ENCODE measurements around the gene HNF1A.
"Not testable (repeated sequence)": the region's sequence is repeated elsewhere in the genome, so short reads cannot be mapped to it uniquely, and the experiment has no call there.

The HNF1A gene

DNA sequence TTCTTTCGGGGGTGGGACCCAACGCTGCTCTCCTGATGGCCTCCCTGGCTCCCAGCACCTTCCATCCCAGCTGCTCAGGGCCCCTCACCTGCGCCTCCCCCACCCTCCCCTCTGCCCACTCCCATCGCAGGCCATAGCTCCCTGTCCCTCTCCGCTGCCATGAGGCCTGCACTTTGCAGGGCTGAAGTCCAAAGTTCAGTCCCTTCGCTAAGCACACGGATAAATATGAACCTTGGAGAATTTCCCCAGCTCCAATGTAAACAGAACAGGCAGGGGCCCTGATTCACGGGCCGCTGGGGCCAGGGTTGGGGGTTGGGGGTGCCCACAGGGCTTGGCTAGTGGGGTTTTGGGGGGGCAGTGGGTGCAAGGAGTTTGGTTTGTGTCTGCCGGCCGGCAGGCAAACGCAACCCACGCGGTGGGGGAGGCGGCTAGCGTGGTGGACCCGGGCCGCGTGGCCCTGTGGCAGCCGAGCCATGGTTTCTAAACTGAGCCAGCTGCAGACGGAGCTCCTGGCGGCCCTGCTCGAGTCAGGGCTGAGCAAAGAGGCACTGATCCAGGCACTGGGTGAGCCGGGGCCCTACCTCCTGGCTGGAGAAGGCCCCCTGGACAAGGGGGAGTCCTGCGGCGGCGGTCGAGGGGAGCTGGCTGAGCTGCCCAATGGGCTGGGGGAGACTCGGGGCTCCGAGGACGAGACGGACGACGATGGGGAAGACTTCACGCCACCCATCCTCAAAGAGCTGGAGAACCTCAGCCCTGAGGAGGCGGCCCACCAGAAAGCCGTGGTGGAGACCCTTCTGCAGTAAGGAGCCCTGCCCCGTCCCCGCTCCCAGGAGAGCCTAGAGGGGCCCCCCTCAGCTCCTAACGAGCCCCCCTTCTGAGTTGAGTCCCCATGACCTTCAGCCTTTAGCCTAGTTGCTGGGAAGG lies at the start of gene HNF1A:
Gene HNF1A (plus strand): TSS at position 248 of the 924 bp plus-strand sequence. CDS start 226 bp downstream, at position 474.
- no peak for DNase-seq (ENCODE audit: low spot score)

DNA sequence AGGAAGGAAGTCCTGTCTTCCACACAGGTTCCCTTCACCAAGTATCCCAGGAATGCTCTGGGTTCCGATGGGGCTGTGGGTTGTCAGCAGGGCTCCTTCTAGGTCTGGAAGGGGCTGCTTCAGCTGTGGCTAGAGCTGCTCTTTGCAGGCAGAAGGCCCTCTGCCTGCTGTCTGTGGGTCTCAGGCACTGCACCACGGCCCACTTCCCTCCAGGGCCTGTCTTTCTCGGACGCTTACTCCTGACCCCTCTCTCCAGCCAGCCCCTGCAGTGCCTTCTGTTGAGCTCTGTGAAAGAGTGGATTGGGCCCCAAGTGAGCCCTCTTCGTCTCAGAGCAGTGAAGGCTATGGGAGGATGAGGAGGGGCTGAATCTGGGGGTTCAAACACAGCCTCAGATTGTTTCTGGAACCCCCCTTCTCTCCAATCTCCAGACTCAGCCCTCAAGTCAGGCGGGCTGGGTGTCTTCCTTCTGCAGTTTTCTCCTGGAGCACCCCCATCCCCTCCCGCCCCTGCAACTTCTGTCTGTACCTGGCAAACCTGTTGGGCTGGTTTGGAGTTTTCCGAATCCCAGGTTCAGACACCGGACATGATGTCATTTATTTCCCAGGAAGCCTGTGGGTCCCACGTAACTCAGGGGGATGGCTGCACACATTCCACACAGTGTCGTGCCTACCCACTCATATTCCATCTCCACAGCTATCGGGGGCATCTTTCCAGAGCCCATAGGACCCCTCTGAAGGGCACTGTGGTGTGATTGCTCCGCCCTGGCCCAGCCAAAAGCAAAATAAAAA lies 49.3 kb upstream of the HNF1A start:
- no peak for DNase-seq (ENCODE audit: low spot score)

- DNase-seq (ENCODE audit: low spot score): no peak
These were observed 48.3 kb upstream of the HNF1A start for GRCh38 chr12:120930032-120930431.

DNA sequence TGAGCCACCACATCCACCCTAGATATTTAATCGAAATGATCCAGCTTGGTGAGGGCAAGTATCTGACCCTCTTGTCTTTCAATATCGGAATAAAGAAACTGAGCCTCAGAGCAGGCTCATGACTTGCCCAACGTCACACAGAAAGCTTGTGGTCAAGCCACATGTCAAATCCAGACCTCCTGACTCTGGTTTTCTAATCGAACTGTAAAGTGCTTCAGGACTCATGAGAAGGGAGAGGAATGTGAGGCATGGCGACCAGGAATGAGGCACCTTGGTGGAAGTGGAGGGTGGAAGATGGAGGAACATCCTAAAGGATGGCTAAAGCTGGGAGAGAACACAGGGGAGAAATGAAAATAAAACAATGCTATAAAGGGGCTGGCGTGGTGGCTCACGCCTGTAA lies 46.3 kb upstream of the HNF1A start:
- DNase-seq (ENCODE audit: low spot score): no peak

GRCh38 chr12:120932956-120933526 lies 45.3 kb upstream of the HNF1A start:
- no peak for DNase-seq (ENCODE audit: low spot score)

DNA sequence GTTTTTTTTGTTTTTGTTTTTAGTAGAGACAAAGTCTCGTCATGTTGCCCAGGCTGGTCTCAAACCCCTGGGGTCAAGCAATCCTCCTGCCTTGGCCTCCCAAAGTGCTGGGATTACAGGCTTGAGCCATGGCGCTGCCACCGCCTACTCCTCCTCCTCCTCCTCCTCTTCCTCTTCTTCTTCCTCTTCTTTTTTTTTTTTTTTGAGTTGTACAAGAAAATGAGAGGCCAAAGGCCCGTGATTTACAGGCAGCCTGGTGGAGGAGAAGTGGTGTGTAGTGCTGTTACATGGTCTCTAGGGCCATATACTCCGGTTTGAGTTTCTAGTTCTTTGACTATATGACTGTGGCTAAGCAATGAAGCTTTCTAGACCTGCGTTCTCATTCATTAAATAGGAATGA lies 44.6 kb upstream of the HNF1A start:
- no peak for DNase-seq (ENCODE audit: low spot score)

DNA sequence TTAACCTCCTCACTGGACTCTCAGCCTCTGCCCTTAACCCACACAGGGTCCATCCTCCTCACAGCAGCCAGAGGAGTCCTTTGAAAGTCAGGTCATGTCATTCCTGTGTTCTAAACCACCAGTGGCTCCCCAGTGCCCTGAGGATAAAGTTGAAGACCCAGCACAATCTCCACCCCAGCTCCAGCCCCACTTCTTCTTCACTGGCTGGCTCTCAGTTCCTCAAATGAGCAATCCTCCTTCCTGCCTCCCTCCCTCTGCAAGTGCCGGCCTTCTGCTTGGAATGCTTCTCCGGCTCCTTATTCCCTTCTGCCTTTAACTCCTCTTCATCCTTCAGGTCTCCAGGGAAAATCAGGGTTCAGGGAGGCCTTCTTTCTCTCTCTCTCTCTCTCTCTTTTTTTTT lies 42.1 kb upstream of the HNF1A start:
- DNase-seq (ENCODE audit: low spot score): no peak

DNA sequence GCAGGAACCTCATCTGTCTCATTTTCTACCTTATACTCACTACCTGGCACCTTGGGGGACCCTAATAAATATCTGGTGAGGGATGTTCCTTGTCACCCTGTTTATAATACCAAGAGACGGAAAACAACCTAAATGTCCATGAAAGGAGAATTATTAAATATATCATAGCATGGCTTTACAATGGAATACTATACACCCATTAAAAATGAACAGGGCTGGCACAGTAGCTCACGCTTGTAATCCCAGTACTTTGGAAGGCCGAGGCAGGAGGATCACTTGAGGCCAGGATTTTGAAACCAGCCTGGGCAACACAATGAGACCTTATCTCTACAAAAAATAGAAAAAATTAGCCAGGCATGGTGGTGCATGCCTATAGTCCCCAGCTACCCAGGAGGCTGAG lies 39.8 kb upstream of the HNF1A start:
- no peak for DNase-seq (ENCODE audit: low spot score)

DNA sequence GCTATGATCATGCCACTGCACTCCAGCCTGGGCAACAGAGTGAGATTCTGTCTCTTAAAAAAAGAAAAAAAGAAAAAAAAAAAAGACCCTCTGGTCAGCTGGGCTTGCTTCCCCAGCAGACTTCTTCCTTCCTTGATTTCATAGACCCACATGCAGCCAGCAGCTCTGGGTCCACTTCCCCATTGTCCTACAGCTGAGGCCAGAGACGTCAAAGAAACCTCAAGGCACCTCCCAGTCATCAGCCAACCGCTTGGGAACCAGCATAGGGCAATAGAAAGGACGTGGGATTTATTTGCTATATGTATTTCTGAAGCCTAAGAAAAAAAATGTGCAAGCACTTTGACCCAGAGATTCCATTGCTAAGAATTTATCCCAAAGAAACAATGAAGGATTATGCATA lies 38.8 kb upstream of the HNF1A start:
- no peak for DNase-seq (ENCODE audit: low spot score)

- no peak for DNase-seq (ENCODE audit: low spot score)
These were observed 38.3 kb upstream of the HNF1A start for GRCh38 chr12:120940006-120940405.

- DNase-seq (ENCODE audit: low spot score): no peak
These were observed 37.5 kb upstream of the HNF1A start for GRCh38 chr12:120940799-120941198.

DNA sequence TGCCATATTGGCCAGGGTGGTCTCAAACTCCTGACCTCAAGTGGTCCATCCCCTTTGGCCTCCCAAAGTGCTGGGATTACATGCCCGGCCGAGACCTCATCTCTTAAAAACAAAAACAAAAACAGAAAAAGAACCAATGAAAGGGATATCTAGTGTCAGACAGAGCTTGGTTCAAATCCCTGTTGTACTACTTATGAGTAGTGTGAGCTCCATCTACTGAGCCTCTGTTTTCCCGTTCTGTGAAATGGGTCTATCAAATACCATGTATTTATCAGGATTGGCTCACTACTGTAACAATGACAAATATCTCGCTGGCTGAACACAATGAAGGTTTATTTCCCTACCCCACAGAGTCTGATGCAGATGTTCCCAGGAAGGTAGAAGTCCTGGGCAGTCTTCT lies 36.9 kb upstream of the HNF1A start:
- no peak for DNase-seq (ENCODE audit: low spot score)

GRCh38 chr12:120941846-120942405 lies 36.4 kb upstream of the HNF1A start:
- DNase-seq (ENCODE audit: low spot score): no peak

DNA sequence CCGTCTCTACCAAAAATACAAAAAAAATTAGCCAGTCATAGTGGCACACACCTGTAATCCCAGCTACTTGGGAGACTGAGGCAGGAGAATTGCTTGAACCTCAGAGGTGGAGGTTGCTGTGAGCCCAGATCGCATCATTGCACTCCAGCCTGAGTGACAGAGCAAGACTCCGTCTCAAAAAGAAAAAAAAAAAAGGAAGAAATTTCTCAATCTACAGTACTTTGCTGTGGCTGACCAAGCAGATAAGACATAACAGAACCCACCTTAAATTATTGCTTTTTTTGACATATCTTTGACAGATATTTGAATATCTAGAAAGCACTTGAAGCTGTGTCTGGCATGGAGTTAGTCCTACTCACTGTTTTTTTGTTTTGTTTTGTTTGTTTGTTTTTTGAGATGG lies 34.9 kb upstream of the HNF1A start:
- DNase-seq (ENCODE audit: low spot score): no peak

- peak; percentile 58 for DNase-seq (ENCODE audit: low spot score)
These were observed 33.6 kb upstream of the HNF1A start for GRCh38 chr12:120944645-120945217.

- not testable (repeated sequence) for DNase-seq (ENCODE audit: low spot score)
These were observed 32.8 kb upstream of the HNF1A start for GRCh38 chr12:120945516-120945915.

GRCh38 chr12:120950260-120950799 lies 28.0 kb upstream of the HNF1A start:
- not testable (repeated sequence) for DNase-seq (ENCODE audit: low spot score)

DNA sequence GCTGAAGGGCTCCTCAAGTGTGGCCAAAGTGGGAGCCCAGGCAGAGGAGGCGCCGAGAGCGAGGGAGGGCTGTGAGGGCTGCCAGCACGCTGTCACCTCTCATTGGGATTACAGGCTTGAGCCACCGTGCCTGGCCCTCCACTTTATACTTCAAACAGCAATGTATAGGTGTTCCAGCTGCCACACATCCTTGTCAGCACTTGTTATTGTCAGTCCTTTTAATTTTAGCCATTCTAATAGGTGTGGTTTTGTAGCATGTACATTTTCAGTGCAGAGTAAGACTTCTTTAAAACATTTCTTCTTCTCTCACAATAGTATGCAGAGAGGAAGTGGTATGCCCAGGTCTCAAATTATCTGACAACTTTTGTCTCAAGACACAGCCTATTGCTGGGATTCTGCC lies 27.5 kb upstream of the HNF1A start:
- no peak for DNase-seq (ENCODE audit: low spot score)

- DNase-seq (ENCODE audit: low spot score): no peak
These were observed 23.1 kb upstream of the HNF1A start for GRCh38 chr12:120955232-120955631.

DNA sequence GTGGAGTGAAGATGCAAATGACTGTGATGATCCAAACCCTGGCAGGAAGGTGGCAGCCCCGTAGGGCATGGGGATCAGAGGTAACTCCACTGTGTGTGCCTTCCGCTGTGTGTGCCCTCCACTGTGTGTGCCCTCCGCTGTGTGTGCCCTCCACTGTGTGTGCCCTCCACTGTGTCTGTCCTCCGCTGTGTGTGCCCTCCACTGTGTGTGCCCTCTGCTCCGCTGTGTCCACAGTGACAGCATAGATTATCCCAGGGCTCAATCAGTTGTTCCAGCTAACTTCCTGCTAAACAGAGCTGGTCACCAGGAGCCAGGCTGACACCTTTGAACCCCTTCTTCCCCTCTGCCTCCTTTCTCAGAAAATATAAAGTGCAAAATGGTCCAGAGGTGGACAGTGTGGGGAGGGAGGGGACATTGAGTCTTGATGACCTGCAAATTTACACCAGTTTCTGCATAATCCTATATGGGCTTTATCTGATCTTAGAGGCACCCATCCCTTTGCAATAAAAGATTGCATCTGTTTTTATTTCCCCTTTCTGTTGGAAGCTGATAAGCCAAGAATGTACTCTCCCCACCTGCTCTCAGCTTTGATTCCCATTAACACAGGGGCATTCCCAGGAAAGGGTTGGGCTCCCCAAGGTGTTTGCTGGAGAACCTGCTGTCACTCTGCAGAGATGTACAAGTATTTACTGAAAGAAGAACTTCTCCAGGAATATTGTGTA lies 21.6 kb upstream of the HNF1A start:
- DNase-seq (ENCODE audit: low spot score): no peak

All from CD4-positive, alpha-beta T cell treated with Interleukin-2 at 100 ng/mL for 4 hours (primary cell).